Fibroblast of the aortic adventitia (primary cell): ENCODE results near the gene TMEM86B. TPM values are rescaled to one million over a fixed set of nuclear protein-coding genes. Genes with fewer than 3 reads are reported as not detected.

ENCODE experiments used
- DNase-seq: peaks from one replicate; pipeline ENCODE4 v3.0.0-alpha.2; 2010; ENCODE audit warnings: low read depth
- H3K4me3 ChIP-seq: 2 replicates; pipeline ENCODE4 v1.5.1; 2011; ENCODE audit warnings: low read depth, mild to moderate bottlenecking, control low read depth, low read length, moderate library complexity
- CTCF ChIP-seq: IDR thresholded peaks from 2 replicates; pipeline ENCODE4 v1.5.1; 2011; ENCODE audit warnings: mild to moderate bottlenecking, low read length, control low read depth, inconsistent platforms; ENCODE audit not compliant: insufficient read depth
- total RNA-seq: library from RNA; depleted of rRNA; stranded (reverse); fragments of >200 nt; gene quantifications from 2 replicates; pipeline ENCODE4 v1.2.3, GENCODE V29; 2012; ENCODE audit warnings: low replicate concordance

The TMEM86B gene
- total RNA-seq, result 1.7 and 1.8 TPM in 2 replicates

DNA sequence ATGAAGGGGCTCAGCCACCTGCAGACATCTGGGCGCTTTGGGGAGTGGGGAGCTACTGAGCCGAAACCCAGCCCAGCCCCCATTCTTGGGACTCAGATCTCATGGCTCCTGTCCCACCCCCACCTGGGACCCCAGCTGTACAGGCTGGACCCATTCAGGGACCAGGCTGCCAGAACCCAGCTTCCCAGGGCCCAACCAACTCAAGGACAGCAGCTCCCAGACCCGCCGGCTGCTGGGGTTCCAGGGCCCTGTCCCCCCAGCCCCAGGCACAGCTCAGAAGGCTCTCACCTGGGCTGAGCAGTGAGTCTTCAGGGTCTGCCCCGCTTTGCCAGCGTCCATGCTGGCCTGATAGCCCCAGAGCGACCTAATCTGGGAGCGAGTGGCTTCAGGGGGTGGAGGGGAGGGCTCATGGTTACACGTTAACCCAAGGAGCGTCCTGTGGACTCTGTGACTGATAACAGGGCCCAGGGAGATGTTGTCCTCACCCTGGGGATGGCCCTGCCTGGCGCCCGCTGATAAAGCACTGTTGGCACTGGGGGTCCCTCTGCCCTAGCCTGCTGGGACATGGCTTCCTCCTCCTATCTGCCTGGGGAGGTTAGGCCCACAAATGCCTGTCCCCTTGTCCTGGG lies at the start of gene TMEM86B:
Gene TMEM86B, minus strand, starts transcription at position 361 of the 629 bp plus-strand sequence. Its CDS starts 22 bp downstream, at position 339.
- H3K4me3 ChIP-seq, result no peak within 1 kb of the TSS
- TF ChIP-seq CTCF, result no peak
- no peak for DNase-seq

DNA sequence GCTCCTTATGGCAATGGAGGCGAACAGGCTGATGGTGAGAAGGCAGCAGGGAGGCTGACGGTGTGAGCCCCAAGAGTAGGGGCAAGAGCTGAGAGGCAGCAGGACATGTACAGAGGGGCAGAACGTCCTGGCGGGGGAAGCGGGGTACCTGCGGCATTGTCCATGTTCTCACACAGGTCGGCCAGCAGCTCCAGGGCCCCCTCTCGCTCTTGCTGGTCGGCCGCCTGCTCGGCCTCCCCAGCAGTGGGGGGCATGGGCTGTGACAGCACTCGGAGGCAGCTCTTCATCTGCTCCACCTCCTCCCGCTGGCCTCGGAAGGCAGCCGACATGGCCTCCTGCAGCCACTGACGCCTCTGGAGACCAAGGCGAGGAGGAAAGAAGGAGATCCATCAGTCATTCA lies 48.9 kb upstream of the TMEM86B start:
- no peak for DNase-seq
- no peak overlapping the region for H3K4me3 ChIP-seq
- TF ChIP-seq CTCF, result no peak

GRCh38 chr19:55276720-55277430 lies 48.3 kb upstream of the TMEM86B start:
- no peak for DNase-seq
- no peak overlapping the region for H3K4me3 ChIP-seq
- TF ChIP-seq CTCF, result no peak

DNA sequence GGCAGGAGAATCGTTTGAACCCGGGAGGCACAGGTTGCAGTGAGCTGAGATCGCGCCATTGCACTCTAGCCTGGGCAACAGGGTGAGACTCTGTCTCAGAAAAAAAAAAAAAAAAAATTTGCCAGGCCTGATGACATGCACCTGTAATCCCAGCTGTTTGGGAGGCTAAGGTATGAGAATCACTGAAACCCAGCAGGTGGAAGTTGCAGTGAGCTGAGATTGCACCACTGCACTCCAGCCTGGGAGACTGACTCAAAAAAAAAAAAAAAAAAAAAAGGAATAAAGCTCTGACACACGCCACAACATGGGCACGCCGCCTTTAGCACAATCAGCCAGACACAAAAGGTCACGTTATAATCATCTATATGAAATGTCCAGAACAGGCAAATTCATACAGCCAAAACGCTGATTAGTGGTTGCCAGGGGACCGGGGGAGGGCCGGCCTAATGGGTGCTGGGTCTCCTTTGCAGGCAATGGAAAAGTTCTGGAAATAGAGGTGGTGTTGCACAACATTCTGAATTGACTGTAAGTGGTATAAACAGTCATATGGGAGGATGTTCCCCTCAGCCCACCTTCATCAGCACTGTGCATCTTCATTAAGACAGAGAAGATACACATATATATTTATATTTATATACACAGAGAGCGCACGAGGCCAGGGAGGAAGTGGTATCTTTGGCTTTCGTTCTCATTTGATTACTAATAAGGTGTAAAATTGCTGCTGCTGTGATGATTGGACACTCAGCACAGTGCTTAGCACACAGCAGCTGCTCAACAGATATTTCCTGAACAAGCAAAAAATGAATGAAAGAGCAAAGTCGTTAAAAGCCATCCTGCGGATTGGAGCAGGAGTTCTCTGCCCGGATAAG lies 47.5 kb upstream of the TMEM86B start:
- no peak for DNase-seq
- H3K4me3 ChIP-seq, result no peak overlapping the region

GRCh38 chr19:55273978-55274707 lies 45.6 kb upstream of the TMEM86B start:
- no peak for TF ChIP-seq CTCF
- H3K4me3 ChIP-seq, result no peak overlapping the region
- no peak for DNase-seq

More for the DNA sequence above, 47.5 kb upstream of the TMEM86B start:
- TF ChIP-seq CTCF, result no peak

GRCh38 chr19:55272142-55272541 lies 43.6 kb upstream of the TMEM86B start:
- no peak for TF ChIP-seq CTCF
- no peak overlapping the region for H3K4me3 ChIP-seq
- no peak for DNase-seq
